Cortex of kidney (tissue), 1 donor: ENCODE data around the gene CHSY1.

Experiments
- DNase-seq: peaks from one replicate; lab custom pipeline; 2025; lab: John Stamatoyannopoulos, UW

CHSY1 gene

DNA sequence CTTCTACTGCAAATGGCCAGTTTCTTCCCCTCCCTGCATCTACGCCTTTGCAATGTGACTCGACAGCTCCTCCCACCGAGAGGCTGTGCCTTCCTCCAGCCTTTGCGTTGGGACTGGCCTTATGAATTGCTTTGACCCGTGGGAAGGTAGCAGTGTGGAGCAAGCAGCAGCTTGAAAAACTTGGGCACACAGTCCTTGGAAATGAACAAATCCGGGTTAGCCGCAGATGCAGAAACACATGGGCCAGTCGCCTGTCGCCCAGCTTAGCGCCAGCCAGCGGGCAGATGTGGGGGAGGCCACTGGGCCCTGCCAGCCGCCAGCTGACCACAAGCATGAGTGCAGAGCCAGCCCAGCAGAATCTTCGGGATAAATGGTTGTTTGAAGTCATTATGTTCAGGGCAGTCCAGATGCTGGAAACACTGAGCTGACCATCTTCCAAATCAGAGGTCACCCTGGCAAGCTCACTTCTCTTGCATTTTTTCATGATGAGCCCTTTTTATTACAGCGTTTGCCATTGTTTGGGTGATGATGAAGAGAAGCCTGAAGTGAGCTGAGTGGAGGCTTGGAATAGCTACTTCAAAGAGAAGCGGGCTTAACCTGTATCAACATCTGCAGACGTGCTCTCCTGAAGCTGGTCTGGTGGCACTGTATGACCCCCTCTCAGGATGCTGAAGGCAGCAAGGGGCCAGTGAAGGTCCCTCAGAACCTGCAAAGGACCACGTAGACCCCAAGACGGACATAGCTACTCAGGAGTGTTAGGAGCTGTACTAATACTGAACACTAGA, 15.7 kb upstream of the CHSY1 start:
- no peak for DNase-seq

DNA sequence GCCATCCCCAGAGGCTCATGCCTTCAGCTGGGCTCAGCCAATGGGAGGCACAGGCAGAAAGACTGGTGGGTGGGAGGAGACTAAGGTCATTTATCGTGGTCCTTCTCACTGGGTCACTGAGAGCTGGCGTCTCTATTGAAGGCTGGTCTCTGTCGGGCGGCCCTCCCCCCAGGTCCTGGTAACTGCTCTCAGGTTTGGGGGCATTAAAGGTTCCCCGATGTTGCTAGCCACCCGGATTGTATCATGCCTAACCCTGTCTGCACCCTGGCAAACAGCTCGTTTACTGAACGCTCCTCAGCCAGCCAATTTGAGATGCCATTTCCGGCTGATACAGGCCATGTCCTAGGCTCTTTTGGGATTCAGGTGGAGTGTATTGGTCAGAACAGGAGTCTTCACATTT, 14.9 kb upstream of the CHSY1 start:
- DNase-seq, result no peak

DNA sequence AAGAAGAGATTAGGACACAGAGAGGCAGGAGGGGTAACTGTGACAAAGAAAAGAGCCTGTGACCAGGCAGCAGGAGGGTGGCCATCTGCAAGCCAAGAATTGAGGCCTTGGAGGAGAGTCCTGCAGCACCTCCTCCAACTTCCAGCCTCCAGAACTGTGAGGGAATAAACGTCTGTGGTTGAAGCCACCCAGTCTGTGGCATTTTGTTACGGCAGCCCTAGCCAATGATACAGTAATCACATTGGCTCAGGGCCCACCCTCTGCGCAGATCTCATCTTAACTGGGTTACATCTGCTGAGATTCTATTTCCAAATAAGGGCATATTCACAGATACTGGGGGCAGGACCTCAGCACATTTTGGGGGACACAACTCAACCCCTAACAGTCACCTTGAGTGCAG, 14.2 kb upstream of the CHSY1 start:
- DNase-seq, result no peak

DNA sequence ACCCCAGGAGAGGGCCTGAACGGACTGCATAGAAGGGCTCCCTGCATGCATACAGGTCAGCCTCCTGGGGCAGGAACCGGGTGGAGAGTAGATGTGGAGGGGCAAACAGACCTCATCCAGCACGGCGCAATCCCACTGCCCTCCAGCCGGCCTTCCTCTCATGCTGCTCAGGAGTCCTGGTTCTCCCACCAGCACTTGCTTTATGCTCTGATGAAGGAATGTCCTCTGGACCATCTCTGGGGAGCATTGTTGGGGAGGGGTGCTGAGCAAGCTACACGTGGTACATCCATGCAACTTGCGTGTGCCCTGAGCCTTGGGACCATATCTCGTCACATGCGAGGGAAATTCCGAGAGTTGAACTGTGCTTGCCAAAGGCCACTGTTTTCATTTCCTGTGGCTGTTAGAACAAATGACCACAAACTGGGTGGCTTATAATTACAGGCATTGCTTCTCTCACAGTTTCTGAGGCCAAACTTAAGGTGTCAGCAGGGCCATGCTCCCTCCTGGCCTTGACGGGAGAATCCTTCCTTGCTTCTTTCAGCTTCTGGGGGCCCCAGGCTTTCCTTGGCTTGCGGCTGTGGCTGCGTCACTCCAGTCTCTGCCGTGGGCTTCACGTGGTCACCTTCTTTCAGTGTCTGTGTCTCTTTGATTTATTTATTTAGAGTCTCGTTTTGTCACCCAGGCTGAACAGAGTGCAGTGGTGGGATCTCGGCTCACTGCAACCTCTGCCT, 13.2 kb upstream of the CHSY1 start:
- DNase-seq, result no peak

DNA sequence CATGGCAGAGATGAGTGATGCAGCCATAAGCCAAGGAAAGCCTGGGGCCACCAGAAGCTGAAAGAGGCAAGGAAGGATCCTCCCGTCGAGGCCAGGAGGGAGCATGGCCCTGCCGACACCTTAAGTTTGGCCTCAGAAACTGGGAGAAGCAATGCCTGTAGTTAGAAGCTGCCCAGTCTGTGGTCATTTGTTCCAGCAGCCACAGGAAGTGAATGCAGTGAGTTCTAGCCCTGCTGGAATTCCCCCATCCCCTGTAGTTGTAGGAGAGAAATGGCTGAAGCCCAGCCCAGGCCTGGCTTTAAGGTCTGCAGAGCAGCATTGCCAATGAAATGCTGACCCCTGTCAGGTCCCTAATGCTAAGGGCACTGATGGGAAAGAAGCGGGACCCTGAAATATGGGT, 12.2 kb upstream of the CHSY1 start:
- DNase-seq, result no peak

DNA sequence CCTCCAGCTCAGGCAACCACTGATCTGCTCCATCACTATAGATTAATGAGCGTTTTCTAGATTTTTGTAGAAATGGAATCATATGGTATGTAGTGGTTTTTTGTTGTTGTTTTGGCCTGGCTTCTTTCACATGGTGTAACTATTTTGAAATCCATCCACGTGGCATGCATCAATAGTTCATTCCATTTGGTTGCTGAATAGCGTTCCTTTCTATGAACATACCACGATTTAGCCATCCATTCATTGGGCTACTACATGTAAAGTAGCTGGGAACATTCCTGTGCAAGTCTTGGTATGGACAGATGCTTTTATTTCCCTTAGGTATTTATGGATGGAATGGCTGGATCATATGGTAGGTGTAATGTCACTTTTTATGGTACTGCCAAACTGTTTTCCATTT, 10.7 kb upstream of the CHSY1 start:
- no peak for DNase-seq

DNA sequence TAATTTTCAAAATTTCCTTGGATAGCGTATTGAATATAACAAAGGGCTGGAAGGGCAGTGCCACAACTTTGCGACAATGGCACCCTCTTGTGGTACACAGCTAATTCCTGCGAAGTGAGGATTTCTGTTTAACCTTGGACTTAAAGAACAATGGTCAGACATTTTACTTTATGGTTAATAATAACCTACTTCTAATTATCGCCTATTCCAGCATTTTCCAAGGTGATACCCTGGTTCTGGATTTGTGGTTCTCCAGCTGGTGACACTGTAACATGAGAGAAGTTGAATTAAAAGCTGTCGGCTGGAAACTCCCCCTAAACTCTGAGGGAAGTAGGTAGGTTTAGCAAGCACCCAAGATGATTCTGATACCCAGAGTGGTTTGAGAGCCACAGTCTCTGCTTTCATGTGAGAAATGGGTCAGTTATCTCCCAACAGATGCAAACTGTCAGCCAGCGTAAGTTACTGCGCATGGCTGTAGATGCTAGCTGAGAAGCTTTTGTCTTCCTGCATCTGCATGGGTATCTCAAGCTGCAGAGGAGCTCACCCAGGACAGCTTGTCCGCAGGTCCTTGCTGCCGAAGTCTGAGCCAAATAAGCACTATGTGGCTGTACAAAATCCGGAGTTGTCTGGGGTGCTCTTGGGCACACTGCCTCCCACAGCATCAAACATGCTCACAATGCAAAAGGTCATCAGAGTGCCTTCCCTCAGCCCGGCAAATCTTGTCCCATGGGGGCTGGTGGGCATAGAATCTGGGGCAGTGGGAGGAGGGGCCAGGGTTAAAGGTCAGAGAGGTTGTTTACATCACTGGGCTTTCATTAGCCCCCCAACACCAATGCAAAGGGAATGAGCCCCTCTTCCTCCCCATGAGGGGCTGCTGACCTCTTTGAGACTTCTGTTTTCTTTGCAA, 6.6 kb upstream of the CHSY1 start:
- no peak for DNase-seq

DNA sequence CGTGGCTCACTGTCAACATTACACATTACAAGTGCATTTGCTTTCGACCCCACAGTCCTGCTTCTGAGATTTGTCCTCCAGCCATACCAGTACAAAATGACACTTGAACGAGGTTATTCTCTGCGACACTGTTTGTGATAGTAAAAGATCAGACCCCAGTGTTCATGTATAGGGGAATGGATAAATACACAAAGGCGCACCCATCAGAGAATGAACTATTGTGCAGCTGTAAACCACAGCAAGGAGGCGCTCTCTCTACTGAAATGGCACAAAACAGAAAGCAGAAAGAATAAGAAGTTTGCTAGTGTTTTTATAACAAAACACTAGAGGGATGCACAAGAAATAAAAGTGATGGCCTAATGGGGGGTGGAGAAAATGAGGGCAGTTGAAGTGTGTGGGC, 4.9 kb upstream of the CHSY1 start:
- no peak for DNase-seq

DNA sequence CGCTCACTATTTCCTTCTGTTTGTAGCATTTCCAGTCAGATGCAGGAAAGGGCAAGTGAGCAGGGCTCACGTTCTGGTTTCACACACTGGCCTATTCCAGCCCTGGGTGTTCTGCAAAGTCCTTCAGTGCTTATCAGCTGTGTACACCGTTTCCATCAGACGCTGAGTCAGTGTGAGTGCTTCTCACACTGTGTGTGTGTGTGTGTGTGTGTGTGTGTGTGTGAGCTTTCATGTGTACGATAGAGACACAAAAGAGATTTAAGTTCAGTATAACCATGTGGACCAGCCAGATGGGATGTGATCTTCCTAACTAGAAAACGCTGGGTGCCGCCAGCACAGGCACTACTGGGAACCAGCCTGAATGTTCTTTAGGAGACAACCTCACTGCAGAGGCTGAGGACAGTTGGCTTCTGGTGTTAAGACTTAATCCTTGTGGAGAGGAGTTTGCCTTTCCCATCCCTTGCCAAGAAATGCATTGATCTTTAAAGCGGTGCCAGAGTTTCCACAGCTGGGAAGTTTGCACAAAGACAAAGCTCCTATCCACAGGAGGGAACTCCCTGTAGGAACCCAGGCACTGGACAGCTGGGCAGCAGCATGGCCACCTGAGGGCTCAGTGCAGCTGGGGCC, 3.9 kb upstream of the CHSY1 start:
- DNase-seq, result no peak

DNA sequence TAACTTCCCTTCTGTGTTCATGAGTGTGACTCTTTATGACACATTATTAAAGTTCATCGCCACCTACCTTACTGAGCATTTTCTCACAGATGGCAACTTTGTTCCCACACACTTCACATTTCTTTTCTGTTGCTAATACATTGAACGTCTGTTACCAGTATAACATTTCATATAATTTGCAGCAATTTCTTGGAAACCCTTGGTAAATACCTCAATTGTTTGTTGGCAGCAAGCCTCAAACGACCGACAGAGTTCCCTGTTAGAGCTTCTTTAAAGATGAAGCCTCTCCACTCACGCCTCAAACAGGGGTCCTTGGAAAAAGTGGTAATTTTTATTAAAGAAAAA, 3.2 kb upstream of the CHSY1 start:
- DNase-seq, result no peak

DNA sequence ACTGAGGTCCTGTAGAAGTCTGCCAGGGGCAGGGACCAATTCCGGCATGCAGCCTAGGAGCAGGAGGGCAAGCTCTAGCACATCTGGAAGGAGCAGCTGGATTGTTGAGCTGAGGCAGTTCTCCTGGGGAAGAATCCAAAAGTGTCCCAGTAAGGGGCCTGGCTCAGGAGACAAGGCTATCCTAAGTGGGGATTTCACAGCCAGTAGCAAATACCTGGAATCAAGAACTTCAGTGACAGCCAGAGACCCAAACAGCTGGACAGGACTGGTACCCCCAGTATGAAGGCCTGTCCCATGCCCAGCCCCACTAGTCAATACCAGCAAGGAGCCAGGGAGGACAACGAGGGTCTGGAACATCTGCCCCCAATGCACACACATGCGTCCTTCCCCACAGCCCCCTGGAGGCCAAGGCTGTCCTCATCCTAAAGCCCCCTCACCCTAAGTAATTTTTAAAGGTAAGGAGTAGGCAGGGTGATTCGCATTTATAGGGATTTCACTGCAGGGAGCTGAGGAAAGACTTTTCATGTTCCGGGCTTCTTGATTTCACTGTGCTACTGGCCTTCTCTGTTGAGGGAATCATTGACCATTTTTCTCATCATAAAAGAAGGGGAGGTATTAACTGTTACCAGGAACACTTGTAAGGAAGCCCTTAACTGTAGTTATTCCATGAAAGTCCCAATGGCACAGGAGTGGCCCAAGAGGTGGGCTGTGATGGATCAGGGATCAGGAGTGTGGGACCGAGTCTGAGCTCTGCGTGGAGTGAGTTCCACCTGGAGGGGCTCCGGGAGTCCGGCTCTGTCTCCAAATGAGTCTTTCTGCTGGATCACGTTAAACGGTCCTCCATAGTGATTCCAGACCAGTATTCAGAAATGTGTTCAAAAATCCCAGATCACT, 2.6 kb upstream of the CHSY1 start:
- no peak for DNase-seq

DNA sequence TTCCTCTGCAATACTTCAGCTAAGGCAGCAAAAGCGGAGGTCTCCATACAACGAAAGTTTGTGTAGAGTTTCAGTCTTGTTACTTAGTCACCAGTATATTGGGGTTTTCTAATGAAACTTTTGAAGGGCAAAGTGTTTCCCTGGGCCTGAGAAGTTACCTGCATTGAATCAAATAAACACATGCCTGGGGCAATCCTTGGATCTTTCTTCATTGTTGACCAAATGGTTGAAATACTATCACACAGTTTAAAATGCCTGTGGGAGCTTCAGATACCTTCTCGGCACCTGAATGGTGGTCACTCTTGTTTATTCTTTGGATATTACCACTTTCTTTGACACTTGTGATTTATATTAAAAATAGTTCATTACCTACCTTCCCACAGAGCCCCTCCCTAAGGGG, 988 bp upstream of the CHSY1 start:
- no peak for DNase-seq

DNA sequence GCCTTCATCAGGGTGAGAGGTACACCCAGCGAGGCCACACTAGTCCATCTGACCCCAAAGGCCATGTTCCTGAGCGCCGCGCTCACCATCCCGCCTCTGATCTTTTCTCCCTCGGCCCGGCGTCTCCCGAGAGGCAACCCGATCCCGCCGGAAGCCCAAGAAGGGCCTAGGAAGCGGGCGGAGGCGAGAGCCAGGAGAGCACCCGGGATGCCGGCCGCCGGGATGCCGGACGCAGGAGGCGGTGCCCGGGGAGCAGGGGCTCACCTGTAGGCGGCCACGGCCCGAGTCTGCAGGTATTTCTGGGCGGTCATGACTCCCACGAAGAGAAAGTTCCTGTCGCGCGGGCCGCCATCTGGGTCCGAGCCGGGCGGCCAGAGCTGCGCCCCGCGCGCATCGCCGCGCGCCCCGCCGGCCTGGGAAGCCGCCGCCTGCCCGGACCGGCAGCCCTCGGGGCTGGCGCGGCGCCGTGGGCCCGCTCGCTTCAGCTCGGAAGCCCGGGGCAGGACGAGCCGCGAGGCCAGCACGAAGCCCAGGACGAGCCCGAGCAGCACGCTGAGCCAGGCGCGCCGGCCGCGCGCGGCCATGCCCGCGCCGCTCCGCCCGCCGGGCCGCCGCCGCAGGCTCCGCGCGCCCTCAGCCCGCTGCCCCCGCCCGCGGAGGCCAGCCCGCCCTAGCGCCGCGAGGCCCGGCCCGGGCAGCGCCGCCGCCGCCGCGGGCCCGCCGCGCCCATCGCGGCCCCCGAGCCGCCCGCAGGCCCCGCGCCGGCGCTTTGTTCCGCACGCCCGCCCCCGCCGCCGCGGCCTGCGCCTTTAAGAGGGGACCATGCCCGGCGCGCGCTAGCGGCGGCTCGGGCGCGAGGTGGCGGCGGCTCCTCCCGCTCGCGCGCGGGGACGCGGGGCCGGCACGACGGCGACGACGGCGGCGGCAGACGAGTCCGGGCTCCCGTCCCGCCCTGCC, 697 bp downstream of the CHSY1 start:
- DNase-seq, result no peak

DNA sequence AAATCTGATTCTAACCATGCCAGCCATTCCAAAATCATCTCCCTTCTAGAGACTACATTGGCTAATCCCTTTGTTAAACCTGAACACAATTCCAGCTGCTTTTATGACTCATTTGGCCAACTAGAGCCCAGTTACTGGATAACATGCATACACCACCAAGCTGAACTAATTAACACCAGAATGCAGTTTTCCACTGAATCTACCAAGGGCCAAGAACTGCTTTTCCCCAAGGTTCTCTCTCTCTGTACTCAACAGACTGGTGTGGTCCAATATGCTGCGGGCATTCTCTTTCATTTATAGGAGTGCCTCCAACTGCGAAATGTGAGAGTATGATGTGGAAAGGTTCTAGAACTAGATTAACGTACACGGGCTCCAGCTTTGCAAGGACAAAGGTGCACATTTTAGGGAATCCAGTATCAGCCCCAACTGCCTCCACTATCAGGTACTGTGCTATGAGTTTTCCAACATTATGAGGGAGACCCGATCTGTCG, 1.5 kb downstream of the CHSY1 start:
- no peak for DNase-seq

DNA sequence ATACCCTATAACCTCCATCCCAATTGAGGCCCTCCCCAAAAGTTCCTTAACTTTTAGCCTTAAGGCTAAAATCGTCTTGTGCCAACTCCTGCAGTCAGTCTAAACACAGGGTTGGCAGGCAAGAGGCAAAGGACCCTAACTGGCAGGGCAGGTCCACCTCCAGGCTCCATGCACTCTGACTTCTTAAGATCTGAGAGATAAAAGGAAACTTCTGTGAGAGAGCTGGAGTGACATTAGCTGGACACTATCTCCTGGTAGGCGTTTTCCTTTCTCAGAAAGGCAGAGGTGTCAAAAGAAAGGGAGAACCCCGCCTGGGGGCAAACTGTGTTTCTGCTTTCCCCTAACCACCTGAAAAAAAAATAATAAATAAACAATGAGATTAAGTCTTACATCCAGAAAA, 3.6 kb downstream of the CHSY1 start:
- no peak for DNase-seq

DNA sequence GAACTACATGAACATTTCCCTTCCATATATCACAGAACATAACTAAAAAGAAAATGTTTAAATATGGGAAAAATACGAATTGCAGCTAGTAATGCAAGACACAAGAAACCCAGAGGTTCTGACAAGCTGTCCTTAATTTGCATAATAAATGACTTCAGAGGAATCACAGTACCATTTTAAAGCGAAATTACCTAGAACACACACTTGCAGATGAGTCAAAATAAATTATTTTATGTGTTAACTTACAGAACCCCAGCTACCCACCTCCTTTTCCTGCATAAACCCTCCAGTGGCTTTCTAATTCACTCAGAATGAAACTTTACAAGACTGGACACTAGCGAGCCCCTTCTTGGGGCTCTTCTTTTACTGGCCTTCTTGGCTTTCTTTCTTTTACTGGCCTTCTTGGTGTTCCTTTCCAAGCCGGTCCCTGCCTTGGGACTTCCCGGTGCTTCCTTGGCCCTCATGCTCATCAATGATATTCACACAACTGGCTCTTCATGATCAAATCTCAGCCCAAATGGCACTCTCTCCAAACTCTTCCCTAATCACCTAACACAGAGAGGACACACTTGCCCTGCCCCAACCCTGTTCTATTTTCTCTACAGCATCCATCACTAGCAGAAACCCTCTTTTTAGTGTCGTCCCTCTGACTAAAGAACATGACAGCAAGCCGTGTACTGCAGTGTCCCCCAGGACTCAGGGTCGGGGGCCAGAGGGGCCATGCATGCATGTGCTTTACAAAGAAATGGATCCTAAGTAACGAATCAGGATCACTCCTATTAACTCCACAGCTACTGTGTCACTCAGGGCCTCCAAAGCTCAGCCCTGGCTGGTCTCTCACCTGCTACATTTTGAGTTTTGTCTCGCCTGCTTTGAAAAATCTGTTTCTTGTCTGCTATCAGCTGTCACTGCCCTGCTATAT, 4.8 kb downstream of the CHSY1 start:
- DNase-seq, result no peak

DNA sequence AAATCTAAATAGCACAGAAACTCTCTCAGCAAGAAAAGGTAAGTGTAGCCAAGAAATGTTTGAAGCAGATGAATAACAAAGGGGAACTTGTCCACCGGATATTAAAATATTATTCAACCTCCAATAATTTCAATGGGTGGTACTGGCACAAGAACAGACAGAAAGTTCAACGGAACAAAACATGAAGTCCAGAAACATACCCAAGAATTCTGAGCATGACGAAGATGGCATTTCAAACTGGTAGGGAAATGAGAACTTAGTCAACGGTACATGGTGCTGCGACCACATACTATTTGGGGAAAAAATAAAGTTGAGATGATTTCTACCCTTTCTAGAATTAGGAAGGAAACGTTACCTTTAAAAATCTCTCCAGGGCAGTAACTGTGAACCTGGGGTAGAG, 5.5 kb downstream of the CHSY1 start:
- no peak for DNase-seq

DNA sequence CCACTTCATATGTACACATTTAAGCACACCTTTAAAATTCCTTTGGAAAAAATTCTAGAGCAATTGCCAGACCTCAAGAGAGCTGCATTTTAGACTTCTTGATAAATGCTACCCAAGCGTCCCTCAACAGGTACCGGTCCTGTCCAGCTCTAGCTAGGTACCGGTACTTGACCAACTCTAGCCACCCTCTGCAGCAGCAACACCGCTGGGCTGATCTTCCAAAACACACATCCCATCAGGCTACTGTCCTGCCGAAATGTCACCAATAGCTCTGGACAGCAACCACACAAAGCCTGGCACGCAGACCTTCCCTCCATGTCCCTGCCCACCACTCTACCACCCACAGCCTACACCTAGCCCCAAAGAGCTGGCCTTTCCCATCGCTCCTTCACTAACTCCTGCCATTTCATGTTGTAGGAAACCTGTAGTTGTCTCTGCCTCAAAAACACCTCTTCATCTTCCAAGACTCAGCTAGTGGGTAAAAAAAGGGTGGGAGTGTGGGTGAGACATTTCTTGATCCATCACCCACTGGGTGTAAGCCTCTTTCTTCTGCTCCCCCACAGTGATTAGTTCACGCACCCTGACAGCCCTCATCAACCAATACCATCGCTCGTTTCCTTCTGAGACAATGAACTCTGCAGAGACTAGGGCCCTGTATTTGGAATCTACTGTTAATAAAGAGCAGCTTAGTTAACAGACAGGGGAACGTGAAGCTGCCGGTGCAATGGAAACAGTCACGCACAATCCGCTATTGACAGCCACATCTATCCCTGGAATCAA, 6.8 kb downstream of the CHSY1 start:
- DNase-seq, result no peak
